Body of pancreas (tissue), 4 donors: ENCODE results near the gene SLC2A4.

Experiments
- CTCF ChIP-seq, 7 experiments: fragments of 450-650 bp in 4 of 7; fragments of 200-600 bp in 3 of 7; sonication (generic) in 3 of 7; IDR thresholded peaks; one replicate each; pipeline ENCODE4 v1.5.1; 2016 to 2019; ENCODE audit warnings: antibody characterized with exemption in 7 of 7
- POLR2A ChIP-seq, 3 donors: fragments of 450-650 bp; IDR thresholded peaks; one replicate each; pipeline ENCODE4 v1.6.1; 2016; ENCODE audit warnings: antibody characterized with exemption in 3 of 3, mild to moderate bottlenecking in 2 of 3

- TF ChIP-seq CTCF (IDR thresholded peaks at IDR 0.05) = no peak
- TF ChIP-seq POLR2A (IDR thresholded peaks at IDR 0.05) = no peak
Observed at GRCh38 chr17:7254511-7254910, 27.0 kb upstream of the SLC2A4 start.
